ENCODE results near the gene LRPAP1.
"Not testable (repeated sequence)": the region's sequence is repeated elsewhere in the genome, so short reads cannot be mapped to it uniquely, and the experiment has no call there.

LRPAP1 gene

GRCh38 chr4:3560465-3560864 is 28.2 kb upstream of the LRPAP1 start:
- not testable (repeated sequence) for DNase-seq (ENCODE audit: low read depth)

GRCh38 chr4:3559381-3560290 is 27.4 kb upstream of the LRPAP1 start:
- not testable (repeated sequence) for DNase-seq (ENCODE audit: low read depth)

DNA sequence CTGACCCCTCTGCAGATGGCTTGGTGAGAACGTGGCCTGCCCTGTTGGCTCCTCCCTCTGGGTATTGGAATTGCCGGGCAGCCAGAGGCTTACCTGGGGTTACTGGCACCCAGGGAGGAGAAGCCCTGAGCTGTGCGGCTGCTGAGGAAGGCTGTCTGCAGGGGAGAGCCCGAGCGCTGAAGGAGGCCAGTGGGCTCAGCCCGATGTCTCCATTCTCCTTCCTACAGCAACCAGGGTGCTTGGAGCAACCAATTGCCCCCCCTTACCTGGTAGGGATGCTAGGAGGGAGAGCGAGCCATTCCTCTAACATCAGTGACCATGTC is 26.3 kb upstream of the LRPAP1 start:
- not testable (repeated sequence) for DNase-seq (ENCODE audit: low read depth)

- DNase-seq (ENCODE audit: low read depth), result not testable (repeated sequence)
Measured at GRCh38 chr4:3557676-3558513, 25.7 kb upstream of the LRPAP1 start.

DNA sequence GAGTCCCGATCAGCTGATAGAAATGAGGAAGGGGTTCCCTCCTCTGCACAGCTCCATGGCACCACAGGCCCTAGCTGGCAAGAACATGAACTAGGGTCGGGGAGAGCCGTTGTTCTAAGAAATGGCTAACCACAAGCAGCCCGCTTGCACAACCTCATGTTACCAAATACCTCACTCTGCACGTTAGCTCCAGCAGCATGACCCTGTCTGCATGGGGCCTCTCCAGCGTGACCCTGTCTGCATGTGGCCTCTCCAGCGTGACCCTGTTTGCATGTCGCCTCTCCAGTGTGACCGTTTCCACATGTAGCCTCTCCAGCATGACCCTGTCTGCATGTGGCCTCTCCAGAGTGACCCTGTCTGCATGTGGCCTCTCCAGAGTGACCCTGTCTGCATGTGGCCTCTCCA is 24.9 kb upstream of the LRPAP1 start:
- not testable (repeated sequence) for DNase-seq (ENCODE audit: low read depth)

DNA sequence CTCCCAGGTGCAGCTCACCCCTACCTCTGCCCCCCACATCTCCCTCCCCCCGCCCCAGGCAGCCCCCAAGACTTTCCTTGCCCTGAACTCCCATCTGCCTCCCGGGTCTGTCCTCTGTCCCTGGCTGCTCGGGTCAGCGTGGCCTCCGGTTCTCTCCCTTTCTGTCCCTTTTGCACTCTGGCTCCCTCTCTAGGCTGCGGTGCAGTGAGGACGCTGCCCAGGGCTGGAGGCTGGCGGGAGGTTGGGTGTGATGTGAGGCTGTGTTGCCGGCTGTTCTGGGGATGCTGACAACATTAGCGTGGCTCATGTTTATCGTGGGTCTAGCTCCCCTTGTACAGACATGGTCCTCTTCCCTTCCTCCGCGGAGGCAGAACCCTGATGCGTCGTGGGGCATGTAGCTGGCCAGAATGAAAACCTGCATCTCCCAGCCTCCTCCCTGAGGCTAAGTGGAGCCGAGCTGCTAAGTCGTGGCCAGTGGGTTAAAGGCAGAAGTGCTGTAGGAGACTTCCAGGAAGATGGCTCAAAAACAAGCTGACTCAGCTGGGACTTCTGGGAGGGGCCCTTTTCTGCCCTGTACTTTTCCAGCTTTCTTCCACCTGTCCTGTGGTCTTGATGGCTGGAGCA is 24.1 kb upstream of the LRPAP1 start:
- DNase-seq (ENCODE audit: low read depth), result not testable (repeated sequence)

- DNase-seq (ENCODE audit: low read depth), result not testable (repeated sequence)
Measured at GRCh38 chr4:3555459-3556070, 23.3 kb upstream of the LRPAP1 start.

GRCh38 chr4:3551366-3551765 is 19.1 kb upstream of the LRPAP1 start:
- DNase-seq (ENCODE audit: low read depth), result not testable (repeated sequence)

DNA sequence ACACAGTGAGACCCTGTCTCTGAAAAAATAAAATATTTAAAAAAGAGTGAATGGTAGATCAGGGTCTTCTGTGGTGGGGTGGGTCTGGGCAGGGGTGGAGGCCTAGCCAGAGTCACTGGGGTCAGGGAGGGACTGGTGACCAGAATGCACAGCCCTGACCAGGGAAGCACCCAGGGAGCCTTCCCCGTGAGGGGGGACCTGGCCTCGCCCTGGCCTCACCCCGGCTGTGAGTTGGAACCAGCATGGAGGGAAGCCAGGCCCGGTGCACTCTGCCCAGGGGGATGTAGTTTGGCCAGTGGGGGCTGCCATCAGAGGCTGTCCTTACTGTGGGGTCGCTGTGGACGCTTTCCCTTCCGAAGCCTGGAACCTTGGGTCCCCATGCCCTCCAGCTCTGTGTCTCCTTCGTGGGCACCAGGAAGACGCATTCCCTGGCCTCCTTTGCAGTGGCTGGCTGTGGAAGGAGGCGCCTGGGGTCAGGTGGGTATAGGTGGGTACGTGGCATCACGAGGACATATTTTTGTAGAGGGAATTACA is 18.6 kb upstream of the LRPAP1 start:
- DNase-seq (ENCODE audit: low read depth), result not testable (repeated sequence)

DNA sequence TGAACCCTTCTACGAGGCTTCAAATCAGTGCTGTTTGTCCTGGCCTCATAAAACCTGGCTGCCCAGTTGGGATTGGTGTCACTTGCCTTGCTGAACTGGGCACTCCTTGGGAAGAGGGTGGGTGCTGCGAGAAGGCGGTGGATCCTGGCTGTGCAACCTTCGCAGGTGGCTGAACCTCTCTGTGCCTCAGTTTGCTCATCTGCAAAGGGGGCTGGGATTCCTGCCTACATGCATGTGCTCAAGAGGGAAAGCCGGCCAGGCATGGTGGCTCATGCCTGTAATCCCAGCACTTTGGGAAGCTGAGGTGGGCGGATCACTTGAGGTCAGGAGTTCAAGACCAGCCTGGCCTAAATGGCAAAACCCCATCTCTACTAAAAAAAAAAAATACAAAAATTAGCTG is 17.8 kb upstream of the LRPAP1 start:
- DNase-seq (ENCODE audit: low read depth), result not testable (repeated sequence)

GRCh38 chr4:3549694-3550001 is 17.4 kb upstream of the LRPAP1 start:
- not testable (repeated sequence) for DNase-seq (ENCODE audit: low read depth)

- DNase-seq (ENCODE audit: low read depth), result not testable (repeated sequence)
Measured at GRCh38 chr4:3548991-3549693, 16.9 kb upstream of the LRPAP1 start.

DNA sequence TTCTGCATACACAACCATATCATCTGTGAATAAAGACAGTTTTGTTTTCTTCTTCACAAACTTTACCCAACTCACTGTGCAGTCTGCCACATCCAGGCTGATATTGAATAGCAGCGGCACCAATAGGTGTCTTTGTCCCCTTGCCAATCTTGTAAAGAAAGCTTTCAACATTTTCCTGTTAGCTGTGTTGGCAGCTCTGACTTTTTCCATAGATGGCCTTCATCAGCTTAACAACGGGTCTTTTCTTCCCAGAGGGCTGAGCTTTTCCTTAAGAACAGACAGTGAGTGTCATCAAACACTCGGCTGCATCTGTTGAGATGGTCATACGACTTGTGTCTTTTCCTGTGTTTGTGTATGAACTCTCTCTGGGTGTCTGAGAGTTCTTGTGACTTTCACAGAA is 14.5 kb upstream of the LRPAP1 start:
- not testable (repeated sequence) for DNase-seq (ENCODE audit: low read depth)

- DNase-seq (ENCODE audit: low read depth), result not testable (repeated sequence)
Measured at GRCh38 chr4:3545351-3545750, 13.1 kb upstream of the LRPAP1 start.

GRCh38 chr4:3544259-3545025 is 12.2 kb upstream of the LRPAP1 start:
- not testable (repeated sequence) for DNase-seq (ENCODE audit: low read depth)

DNA sequence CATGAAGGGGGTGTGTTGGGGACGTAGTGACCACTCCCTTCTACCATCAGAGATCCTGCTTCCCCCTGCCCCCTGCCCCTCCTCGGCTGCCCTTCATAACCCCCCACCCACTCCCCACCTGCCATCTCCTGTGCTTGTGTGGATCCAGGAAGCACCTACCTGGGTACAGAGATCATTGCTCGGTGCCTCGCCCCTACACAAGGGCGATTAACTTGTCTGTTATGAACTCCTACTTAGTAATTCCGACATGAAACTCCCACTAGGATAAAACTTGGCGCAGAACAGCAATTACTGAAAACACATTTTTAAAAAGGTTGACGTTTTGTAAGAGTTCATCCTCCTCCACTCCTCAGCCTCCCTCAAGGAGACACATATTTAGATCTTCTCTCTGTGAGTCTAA is 11.2 kb upstream of the LRPAP1 start:
- not testable (repeated sequence) for DNase-seq (ENCODE audit: low read depth)

DNA sequence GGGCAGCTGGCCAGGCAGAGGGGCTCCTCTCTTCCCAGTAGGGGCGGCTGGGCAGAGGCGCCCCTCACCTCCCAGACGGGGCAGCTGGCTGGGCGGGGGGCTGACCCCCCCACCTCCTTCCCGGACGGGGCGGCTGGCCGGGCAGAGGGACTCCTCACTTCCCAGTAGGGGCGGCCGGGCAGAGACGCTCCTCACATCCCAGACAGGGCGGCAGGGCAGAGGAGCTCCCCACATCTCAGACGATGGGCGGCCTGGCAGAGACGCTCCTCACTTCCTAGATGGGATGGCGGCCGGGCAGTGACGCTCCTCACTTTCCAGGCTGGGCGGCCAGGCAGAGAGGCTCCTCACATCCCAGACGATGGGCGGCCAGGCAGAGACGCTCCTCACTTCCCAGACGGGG is 6.7 kb upstream of the LRPAP1 start:
- not testable (repeated sequence) for DNase-seq (ENCODE audit: low read depth)

- DNase-seq (ENCODE audit: low read depth), result not testable (repeated sequence)
Measured at GRCh38 chr4:3535812-3536211, 3.6 kb upstream of the LRPAP1 start.

DNA sequence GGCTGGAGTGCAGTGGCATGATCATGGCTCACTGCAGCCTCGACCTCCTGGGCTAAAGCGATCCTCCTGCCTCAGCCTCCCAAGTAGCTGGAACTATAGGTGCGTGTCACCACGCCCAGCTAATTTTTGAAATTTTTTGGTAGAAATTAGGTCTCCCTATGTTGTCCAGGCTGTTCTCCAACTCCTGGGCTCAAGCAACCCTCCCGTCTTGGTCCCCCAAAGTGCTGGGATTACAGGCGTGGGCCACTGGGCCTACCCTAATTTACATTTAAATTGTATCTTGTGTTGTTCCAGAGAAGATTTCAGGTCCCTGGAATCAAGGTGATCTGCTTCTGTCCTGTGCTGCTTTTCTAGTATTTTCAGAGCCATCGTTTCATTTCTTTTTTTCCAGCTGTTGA is 1.2 kb upstream of the LRPAP1 start:
- DNase-seq (ENCODE audit: low read depth), result no peak

- DNase-seq (ENCODE audit: low read depth), result no peak
Measured at GRCh38 chr4:3532751-3533422, 665 bp upstream of the LRPAP1 start.

Measured in activated T-helper 9 cell treated with anti-CD3 and anti-CD28 coated beads, Interleukin-2, amount 50 U/mL, for 16 hours (primary cell).